Measurements from ENCODE around the gene PCSK7. TPM values are rescaled to one million over a fixed set of nuclear protein-coding genes. Genes with fewer than 3 reads are reported as not detected.

The PCSK7 gene
- total and polyA plus RNA-seq, 10 of the 15 experiments (the other 5 are each of a cell fraction or from before 2014, with no cell fraction given), result 5.5 to 81.5 (median 51.6) TPM

DNA sequence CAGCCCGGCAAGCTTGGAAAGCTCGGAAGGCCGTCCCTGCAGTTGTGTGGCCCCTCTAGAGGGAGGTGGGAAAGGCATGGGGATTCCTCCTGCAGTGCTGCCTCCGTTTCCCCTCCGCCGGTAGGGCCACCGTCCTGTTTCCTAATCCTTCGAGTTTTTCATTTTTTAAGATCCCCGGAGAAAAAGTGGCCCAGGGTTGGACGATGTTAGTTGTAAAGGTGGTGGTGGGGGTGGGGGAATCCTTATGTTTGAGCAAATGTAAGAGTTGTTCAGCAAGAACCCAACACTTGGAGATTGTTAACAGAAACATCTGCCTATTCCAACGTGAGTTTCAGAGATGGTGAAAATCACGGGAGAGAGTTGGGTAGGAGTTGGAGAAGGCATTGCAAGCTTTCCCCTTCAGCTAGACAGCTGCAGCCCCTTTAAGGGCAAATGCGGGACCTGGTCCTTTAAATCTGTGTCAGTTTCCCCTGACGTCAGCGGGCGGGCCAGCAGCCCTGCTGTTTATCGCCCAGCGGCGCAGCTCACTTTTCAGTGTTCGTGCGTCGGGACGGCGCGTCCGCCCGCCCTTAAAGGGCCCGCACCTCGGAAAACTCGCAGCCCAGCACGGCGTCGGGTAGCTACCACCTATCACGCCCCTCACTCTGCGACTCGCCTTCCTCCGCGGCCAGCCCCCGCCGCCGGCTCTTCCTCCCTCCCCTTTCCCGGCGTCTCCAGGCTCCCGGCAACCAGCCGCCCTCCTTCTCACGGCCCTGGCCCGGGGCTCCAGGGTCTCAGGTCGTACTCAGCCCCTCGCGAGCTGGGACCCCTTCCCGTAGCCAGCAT lies 53.5 kb downstream of the PCSK7 start, which contains the start of gene SIDT2 (continued):
- TF ChIP-seq, protein P1, sequence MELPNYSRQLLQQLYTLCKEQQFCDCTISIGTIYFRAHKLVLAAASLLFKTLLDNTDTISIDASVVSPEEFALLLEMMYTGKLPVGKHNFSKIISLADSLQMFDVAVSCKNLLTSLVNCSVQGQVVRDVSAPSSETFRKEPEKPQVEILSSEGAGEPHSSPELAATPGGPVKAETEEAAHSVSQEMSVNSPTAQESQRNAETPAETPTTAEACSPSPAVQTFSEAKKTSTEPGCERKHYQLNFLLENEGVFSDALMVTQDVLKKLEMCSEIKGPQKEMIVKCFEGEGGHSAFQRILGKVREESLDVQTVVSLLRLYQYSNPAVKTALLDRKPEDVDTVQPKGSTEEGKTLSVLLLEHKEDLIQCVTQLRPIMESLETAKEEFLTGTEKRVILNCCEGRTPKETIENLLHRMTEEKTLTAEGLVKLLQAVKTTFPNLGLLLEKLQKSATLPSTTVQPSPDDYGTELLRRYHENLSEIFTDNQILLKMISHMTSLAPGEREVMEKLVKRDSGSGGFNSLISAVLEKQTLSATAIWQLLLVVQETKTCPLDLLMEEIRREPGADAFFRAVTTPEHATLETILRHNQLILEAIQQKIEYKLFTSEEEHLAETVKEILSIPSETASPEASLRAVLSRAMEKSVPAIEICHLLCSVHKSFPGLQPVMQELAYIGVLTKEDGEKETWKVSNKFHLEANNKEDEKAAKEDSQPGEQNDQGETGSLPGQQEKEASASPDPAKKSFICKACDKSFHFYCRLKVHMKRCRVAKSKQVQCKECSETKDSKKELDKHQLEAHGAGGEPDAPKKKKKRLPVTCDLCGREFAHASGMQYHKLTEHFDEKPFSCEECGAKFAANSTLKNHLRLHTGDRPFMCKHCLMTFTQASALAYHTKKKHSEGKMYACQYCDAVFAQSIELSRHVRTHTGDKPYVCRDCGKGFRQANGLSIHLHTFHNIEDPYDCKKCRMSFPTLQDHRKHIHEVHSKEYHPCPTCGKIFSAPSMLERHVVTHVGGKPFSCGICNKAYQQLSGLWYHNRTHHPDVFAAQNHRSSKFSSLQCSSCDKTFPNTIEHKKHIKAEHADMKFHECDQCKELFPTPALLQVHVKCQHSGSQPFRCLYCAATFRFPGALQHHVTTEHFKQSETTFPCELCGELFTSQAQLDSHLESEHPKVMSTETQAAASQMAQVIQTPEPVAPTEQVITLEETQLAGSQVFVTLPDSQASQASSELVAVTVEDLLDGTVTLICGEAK (IDR thresholded peaks at IDR 0.05; ENCODE audit: borderline replicate concordance), result no peak; the same call in 1 of the 2 replicates
- TF ChIP-seq, protein P2, sequence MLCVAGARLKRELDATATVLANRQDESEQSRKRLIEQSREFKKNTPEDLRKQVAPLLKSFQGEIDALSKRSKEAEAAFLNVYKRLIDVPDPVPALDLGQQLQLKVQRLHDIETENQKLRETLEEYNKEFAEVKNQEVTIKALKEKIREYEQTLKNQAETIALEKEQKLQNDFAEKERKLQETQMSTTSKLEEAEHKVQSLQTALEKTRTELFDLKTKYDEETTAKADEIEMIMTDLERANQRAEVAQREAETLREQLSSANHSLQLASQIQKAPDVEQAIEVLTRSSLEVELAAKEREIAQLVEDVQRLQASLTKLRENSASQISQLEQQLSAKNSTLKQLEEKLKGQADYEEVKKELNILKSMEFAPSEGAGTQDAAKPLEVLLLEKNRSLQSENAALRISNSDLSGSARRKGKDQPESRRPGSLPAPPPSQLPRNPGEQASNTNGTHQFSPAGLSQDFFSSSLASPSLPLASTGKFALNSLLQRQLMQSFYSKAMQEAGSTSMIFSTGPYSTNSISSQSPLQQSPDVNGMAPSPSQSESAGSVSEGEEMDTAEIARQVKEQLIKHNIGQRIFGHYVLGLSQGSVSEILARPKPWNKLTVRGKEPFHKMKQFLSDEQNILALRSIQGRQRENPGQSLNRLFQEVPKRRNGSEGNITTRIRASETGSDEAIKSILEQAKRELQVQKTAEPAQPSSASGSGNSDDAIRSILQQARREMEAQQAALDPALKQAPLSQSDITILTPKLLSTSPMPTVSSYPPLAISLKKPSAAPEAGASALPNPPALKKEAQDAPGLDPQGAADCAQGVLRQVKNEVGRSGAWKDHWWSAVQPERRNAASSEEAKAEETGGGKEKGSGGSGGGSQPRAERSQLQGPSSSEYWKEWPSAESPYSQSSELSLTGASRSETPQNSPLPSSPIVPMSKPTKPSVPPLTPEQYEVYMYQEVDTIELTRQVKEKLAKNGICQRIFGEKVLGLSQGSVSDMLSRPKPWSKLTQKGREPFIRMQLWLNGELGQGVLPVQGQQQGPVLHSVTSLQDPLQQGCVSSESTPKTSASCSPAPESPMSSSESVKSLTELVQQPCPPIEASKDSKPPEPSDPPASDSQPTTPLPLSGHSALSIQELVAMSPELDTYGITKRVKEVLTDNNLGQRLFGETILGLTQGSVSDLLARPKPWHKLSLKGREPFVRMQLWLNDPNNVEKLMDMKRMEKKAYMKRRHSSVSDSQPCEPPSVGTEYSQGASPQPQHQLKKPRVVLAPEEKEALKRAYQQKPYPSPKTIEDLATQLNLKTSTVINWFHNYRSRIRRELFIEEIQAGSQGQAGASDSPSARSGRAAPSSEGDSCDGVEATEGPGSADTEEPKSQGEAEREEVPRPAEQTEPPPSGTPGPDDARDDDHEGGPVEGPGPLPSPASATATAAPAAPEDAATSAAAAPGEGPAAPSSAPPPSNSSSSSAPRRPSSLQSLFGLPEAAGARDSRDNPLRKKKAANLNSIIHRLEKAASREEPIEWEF (IDR thresholded peaks at IDR 0.05; ENCODE audit: insufficient replicate concordance, low read depth, low read length), result no peak
- TF ChIP-seq, protein P3, sequence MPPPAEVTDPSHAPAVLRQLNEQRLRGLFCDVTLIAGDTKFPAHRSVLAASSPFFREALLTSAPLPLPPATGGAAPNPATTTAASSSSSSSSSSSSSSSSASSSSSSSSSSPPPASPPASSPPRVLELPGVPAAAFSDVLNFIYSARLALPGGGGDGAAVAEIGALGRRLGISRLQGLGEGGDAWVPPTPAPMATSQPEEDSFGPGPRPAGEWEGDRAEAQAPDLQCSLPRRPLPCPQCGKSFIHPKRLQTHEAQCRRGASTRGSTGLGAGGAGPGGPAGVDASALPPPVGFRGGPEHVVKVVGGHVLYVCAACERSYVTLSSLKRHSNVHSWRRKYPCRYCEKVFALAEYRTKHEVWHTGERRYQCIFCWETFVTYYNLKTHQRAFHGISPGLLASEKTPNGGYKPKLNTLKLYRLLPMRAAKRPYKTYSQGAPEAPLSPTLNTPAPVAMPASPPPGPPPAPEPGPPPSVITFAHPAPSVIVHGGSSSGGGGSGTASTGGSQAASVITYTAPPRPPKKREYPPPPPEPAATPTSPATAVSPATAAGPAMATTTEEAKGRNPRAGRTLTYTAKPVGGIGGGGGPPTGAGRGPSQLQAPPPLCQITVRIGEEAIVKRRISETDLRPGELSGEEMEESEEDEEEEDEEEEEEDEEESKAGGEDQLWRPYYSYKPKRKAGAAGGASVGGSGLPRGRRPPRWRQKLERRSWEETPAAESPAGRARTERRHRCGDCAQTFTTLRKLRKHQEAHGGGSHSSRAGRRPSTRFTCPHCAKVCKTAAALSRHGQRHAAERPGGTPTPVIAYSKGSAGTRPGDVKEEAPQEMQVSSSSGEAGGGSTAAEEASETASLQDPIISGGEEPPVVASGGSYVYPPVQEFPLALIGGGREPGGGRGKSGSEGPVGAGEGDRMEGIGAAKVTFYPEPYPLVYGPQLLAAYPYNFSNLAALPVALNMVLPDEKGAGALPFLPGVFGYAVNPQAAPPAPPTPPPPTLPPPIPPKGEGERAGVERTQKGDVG (CRISPR knock-in tag; IDR thresholded peaks at IDR 0.05), result no peak
- TF ChIP-seq, protein P4, sequence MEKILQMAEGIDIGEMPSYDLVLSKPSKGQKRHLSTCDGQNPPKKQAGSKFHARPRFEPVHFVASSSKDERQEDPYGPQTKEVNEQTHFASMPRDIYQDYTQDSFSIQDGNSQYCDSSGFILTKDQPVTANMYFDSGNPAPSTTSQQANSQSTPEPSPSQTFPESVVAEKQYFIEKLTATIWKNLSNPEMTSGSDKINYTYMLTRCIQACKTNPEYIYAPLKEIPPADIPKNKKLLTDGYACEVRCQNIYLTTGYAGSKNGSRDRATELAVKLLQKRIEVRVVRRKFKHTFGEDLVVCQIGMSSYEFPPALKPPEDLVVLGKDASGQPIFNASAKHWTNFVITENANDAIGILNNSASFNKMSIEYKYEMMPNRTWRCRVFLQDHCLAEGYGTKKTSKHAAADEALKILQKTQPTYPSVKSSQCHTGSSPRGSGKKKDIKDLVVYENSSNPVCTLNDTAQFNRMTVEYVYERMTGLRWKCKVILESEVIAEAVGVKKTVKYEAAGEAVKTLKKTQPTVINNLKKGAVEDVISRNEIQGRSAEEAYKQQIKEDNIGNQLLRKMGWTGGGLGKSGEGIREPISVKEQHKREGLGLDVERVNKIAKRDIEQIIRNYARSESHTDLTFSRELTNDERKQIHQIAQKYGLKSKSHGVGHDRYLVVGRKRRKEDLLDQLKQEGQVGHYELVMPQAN (conservative IDR thresholded peaks at IDR 0.05), result peak; percentile 35
- TF ChIP-seq, protein P5, sequence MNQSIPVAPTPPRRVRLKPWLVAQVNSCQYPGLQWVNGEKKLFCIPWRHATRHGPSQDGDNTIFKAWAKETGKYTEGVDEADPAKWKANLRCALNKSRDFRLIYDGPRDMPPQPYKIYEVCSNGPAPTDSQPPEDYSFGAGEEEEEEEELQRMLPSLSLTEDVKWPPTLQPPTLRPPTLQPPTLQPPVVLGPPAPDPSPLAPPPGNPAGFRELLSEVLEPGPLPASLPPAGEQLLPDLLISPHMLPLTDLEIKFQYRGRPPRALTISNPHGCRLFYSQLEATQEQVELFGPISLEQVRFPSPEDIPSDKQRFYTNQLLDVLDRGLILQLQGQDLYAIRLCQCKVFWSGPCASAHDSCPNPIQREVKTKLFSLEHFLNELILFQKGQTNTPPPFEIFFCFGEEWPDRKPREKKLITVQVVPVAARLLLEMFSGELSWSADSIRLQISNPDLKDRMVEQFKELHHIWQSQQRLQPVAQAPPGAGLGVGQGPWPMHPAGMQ (IDR thresholded peaks at IDR 0.05; ENCODE audit: borderline replicate concordance), result no peak
- TF ChIP-seq, protein P6, sequence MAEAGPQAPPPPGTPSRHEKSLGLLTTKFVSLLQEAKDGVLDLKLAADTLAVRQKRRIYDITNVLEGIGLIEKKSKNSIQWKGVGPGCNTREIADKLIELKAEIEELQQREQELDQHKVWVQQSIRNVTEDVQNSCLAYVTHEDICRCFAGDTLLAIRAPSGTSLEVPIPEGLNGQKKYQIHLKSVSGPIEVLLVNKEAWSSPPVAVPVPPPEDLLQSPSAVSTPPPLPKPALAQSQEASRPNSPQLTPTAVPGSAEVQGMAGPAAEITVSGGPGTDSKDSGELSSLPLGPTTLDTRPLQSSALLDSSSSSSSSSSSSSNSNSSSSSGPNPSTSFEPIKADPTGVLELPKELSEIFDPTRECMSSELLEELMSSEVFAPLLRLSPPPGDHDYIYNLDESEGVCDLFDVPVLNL (IDR thresholded peaks at IDR 0.05; ENCODE audit: low read depth, low read length), result no peak
- TF ChIP-seq SMC3 (IDR thresholded peaks at IDR 0.05; ENCODE audit: borderline replicate concordance, low read length) (no peak), CBX5 (IDR thresholded peaks at IDR 0.05; ENCODE audit: low read depth) (no peak), ZNF274 (IDR thresholded peaks at IDR 0.05; ENCODE audit: insufficient read depth, insufficient read length) (no peak)

Measured in GM12878 (cell line).